GF-D8 (cell line): ENCODE results near the gene AGBL1.

Experiments used
- DNase-seq: peaks from one replicate; lab custom pipeline; 2025; lab: John Stamatoyannopoulos, UW

Gene AGBL1

GRCh38 chr15:86236356-86237110, 156.9 kb downstream of the AGBL1 start:
- DNase-seq: no peak

GRCh38 chr15:86237111-86237500, 157.4 kb downstream of the AGBL1 start:
- no peak for DNase-seq

GRCh38 chr15:86247249-86247955, 167.7 kb downstream of the AGBL1 start:
- DNase-seq: no peak

- no peak for DNase-seq
Measured at GRCh38 chr15:86255247-86255646, 175.6 kb downstream of the AGBL1 start.

GRCh38 chr15:86256628-86257027, 177.0 kb downstream of the AGBL1 start:
- DNase-seq: no peak

GRCh38 chr15:86259589-86259988, 179.9 kb downstream of the AGBL1 start:
- no peak for DNase-seq

- DNase-seq: no peak
Measured at GRCh38 chr15:86263230-86263629, 183.6 kb downstream of the AGBL1 start.

GRCh38 chr15:86266896-86267484, 187.3 kb downstream of the AGBL1 start:
- no peak for DNase-seq

GRCh38 chr15:86267892-86268291, 188.2 kb downstream of the AGBL1 start:
- no peak for DNase-seq

GRCh38 chr15:86268558-86268957, 188.9 kb downstream of the AGBL1 start:
- DNase-seq: no peak

GRCh38 chr15:86273309-86273708, 193.6 kb downstream of the AGBL1 start:
- no peak for DNase-seq

GRCh38 chr15:86275361-86275760, 195.7 kb downstream of the AGBL1 start:
- no peak for DNase-seq

GRCh38 chr15:86278586-86278985, 198.9 kb downstream of the AGBL1 start:
- DNase-seq: no peak

- no peak for DNase-seq
Measured at GRCh38 chr15:86284635-86285034, 205.0 kb downstream of the AGBL1 start.

- DNase-seq: no peak
Measured at GRCh38 chr15:86295511-86295910, 215.8 kb downstream of the AGBL1 start.

- DNase-seq: no peak
Measured at GRCh38 chr15:86296769-86297168, 217.1 kb downstream of the AGBL1 start.

GRCh38 chr15:86300390-86301125, 220.9 kb downstream of the AGBL1 start:
- DNase-seq: no peak

GRCh38 chr15:86311568-86312280, 232.1 kb downstream of the AGBL1 start:
- no peak for DNase-seq

- no peak for DNase-seq
Measured at GRCh38 chr15:86312486-86312885, 232.8 kb downstream of the AGBL1 start.

GRCh38 chr15:86316216-86316615, 236.5 kb downstream of the AGBL1 start:
- DNase-seq: no peak

- DNase-seq: no peak
Measured at GRCh38 chr15:86316726-86317383, 237.2 kb downstream of the AGBL1 start.
